Thyroid gland (tissue), 4 donors: ENCODE measurements around the gene PATZ1.

Source experiments
- CTCF ChIP-seq, 6 experiments: fragments of 200-600 bp in 3 of 6; fragments of 450-650 bp in 3 of 6; sonication (generic) in 3 of 6; IDR thresholded peaks; one replicate each; pipeline ENCODE4 v1.5.1; 2016 to 2019; ENCODE audit warnings: antibody characterized with exemption in 6 of 6, mild to moderate bottlenecking in 2 of 6, inconsistent platforms in 1 of 6, moderate library complexity in 1 of 6
- POLR2A ChIP-seq, 2 donors: fragments of 450-650 bp; IDR thresholded peaks; one replicate each; pipeline ENCODE4 v1.6.1; 2017; ENCODE audit warnings: antibody characterized with exemption in 2 of 2, mild to moderate bottlenecking in 2 of 2, moderate library complexity in 1 of 2

- TF ChIP-seq POLR2A (IDR thresholded peaks at IDR 0.05), result peak in 1 of 2 donors; percentile 59
- peak in 1 of 6 experiments; percentile 7 for TF ChIP-seq CTCF (IDR thresholded peaks at IDR 0.05)
Observed at GRCh38 chr22:31343235-31344191, 2.6 kb downstream of the PATZ1 start.
